Mesodermal cell (in vitro differentiated cells): ENCODE results near the gene SLC22A12.

Source experiments
- H3K27ac ChIP-seq: 2 replicates; pipeline ENCODE4 v1.7.0; 2013; ENCODE audit warnings: mild to moderate bottlenecking, low read depth, low read length, moderate library complexity; ENCODE audit not compliant: severe bottlenecking
- H3K36me3 ChIP-seq: 2 replicates; pipeline ENCODE4 v1.7.1; 2013; ENCODE audit warnings: mild to moderate bottlenecking, low read length, moderate library complexity; ENCODE audit not compliant: control insufficient read depth, insufficient read depth
- H3K4me1 ChIP-seq: one replicate; pipeline ENCODE4 v1.7.1; 2013; ENCODE audit warnings: mild to moderate bottlenecking, low read length; ENCODE audit not compliant: insufficient read depth, control insufficient read depth, poor library complexity, severe bottlenecking
- H3K4me3 ChIP-seq: 2 replicates; pipeline ENCODE4 v1.7.0; 2013; ENCODE audit warnings: low read length, control low read depth, mild to moderate bottlenecking; ENCODE audit not compliant: insufficient read depth, poor library complexity, severe bottlenecking; ENCODE audit errors: extremely low read depth
- H3K9me3 ChIP-seq: 2 replicates; pipeline ENCODE4 v1.7.1; 2013; ENCODE audit warnings: mild to moderate bottlenecking, low read length, moderate library complexity; ENCODE audit not compliant: control insufficient read depth
- WGBS, 2 experiments: methylation state at CpG; one replicate each; pipeline ENCODE4 v1.1.5; 2013; ENCODE audit warnings: missing lambda C conversion rate in 2 of 2; ENCODE audit not compliant: insufficient coverage in 2 of 2; 5-methylcytosine and 5-hydroxymethylcytosine counted together

SLC22A12 gene

GRCh38 chr11:64599698-64600211, 8.7 kb downstream of the SLC22A12 start:
- no peaks in the 10 kb centered on the region for H3K4me1 ChIP-seq
- no peak overlapping the region for H3K4me3 ChIP-seq
- no peak overlapping the region for H3K27ac ChIP-seq
- H3K9me3 ChIP-seq, result no peaks in the 10 kb centered on the region
- WGBS, 2 experiments, result 93 to 94% methylated on average over 13 to 17 of the region's 17 CpGs
- no peaks in the 10 kb centered on the region for H3K36me3 ChIP-seq

- WGBS, 2 experiments, result 88 to 93% methylated on average over 13 to 14 of the region's 19 CpGs
Measured at GRCh38 chr11:64600281-64600992, 9.4 kb downstream of the SLC22A12 start.

GRCh38 chr11:64601605-64602465, 10.8 kb downstream of the SLC22A12 start:
- WGBS, 2 experiments, result 78 to 94% methylated on average over 8 to 12 of the region's 12 CpGs
- no peak overlapping the region for H3K27ac ChIP-seq
- H3K36me3 ChIP-seq, result no peaks in the 10 kb centered on the region
- no peak overlapping the region for H3K4me3 ChIP-seq
- H3K4me1 ChIP-seq, result no peaks in the 10 kb centered on the region
- H3K9me3 ChIP-seq, result no peaks in the 10 kb centered on the region

More at GRCh38 chr11:64600281-64600992, 9.4 kb downstream of the SLC22A12 start:
- Histone ChIP-seq H3K36me3 (no peaks in the 10 kb centered on the region), H3K27ac (no peak overlapping the region), H3K4me3 (no peak overlapping the region), H3K4me1 (no peaks in the 10 kb centered on the region), H3K9me3 (no peaks in the 10 kb centered on the region)

- no peak overlapping the region for H3K27ac ChIP-seq
- H3K9me3 ChIP-seq, result no peaks in the 10 kb centered on the region
- H3K4me1 ChIP-seq, result no peaks in the 10 kb centered on the region
- 93 to 94% methylated on average over 6 to 7 of the region's 10 CpGs for WGBS, 2 experiments
- no peaks in the 10 kb centered on the region for H3K36me3 ChIP-seq
- H3K4me3 ChIP-seq, result no peak overlapping the region
Measured at GRCh38 chr11:64602466-64603070, 11.5 kb downstream of the SLC22A12 start.

GRCh38 chr11:64603411-64604110, 12.5 kb downstream of the SLC22A12 start:
- H3K36me3 ChIP-seq, result no peaks in the 10 kb centered on the region
- no peaks in the 10 kb centered on the region for H3K4me1 ChIP-seq
- H3K4me3 ChIP-seq, result no peak overlapping the region
- no peaks in the 10 kb centered on the region for H3K9me3 ChIP-seq
- no peak overlapping the region for H3K27ac ChIP-seq
- WGBS, 2 experiments, result 93 to 100% methylated on average over 4 to 8 of the region's 10 CpGs

GRCh38 chr11:64604458-64605243, 13.6 kb downstream of the SLC22A12 start:
- H3K27ac ChIP-seq, result no peak overlapping the region
- no peaks in the 10 kb centered on the region for H3K9me3 ChIP-seq
- WGBS, 2 experiments, result 70 to 76% methylated on average over 5 to 6 of the region's 7 CpGs
- H3K4me1 ChIP-seq, result no peaks in the 10 kb centered on the region
- H3K4me3 ChIP-seq, result no peak overlapping the region
- no peaks in the 10 kb centered on the region for H3K36me3 ChIP-seq

GRCh38 chr11:64605244-64605560, 14.2 kb downstream of the SLC22A12 start:
- H3K4me1 ChIP-seq, result no peaks in the 10 kb centered on the region
- WGBS, 2 experiments, result 70 to 74% methylated on average over 9 of the region's 10 CpGs
- H3K4me3 ChIP-seq, result no peak overlapping the region
- no peaks in the 10 kb centered on the region for H3K9me3 ChIP-seq
- H3K36me3 ChIP-seq, result no peaks in the 10 kb centered on the region
- no peak overlapping the region for H3K27ac ChIP-seq

GRCh38 chr11:64605656-64606585, 14.9 kb downstream of the SLC22A12 start:
- H3K9me3 ChIP-seq, result no peaks in the 10 kb centered on the region
- H3K4me3 ChIP-seq, result no peak overlapping the region
- no peaks in the 10 kb centered on the region for H3K4me1 ChIP-seq
- WGBS, 2 experiments, result 91 to 94% methylated on average over 4 to 9 of the region's 21 CpGs
- H3K36me3 ChIP-seq, result no peaks in the 10 kb centered on the region
- H3K27ac ChIP-seq, result no peak overlapping the region

GRCh38 chr11:64606796-64607380, 15.9 kb downstream of the SLC22A12 start:
- H3K4me3 ChIP-seq, result no peak overlapping the region
- H3K9me3 ChIP-seq, result no peaks in the 10 kb centered on the region
- H3K36me3 ChIP-seq, result no peaks in the 10 kb centered on the region
- no peaks in the 10 kb centered on the region for H3K4me1 ChIP-seq
- no peak overlapping the region for H3K27ac ChIP-seq
- 91 to 94% methylated on average over 21 to 22 of the region's 23 CpGs for WGBS, 2 experiments
